ENCODE data around the gene HSPBP1. TPM values are rescaled to one million over a fixed set of nuclear protein-coding genes. Genes with fewer than 3 reads are reported as not detected.

Gene HSPBP1
- total and polyA plus RNA-seq, 9 of the 15 experiments (the other 6 are each of a cell fraction or from before 2014, with no cell fraction given), result 0.83 to 81.3 (median 21.8) TPM

GRCh38 chr19:55212447-55212846 is 67.5 kb downstream of the HSPBP1 start (continued):
- TF ChIP-seq CTCF (IDR thresholded peaks at IDR 0.05 in 2 of 3, conservative IDR thresholded peaks at IDR 0.05 in 1 of 3; ENCODE audit: insufficient read depth in 2 of 3, low read depth in 1 of 3, low read length in 3 of 3) (peak; percentile 88 to 96 (median 95)), NBN (IDR thresholded peaks at IDR 0.05; ENCODE audit: low read depth) (peak; percentile 55; the same call in 1 of the 2 replicates), ZBTB5 (IDR thresholded peaks at IDR 0.05) (no peak), DPF2 (IDR thresholded peaks at IDR 0.05) (0 out of 2 replicates have a peak, but pooled peaks have one; percentile 37), L3MBTL2 (IDR thresholded peaks at IDR 0.05) (peak; percentile 59; the same call in 1 of the 2 replicates), KLF16 (IDR thresholded peaks at IDR 0.05) (peak; percentile 56; the same call in 1 of the 2 replicates), EP300 (IDR thresholded peaks at IDR 0.05; ENCODE audit: low read length) (peak; percentile 50), TCF15 (CRISPR knock-in tag; IDR thresholded peaks at IDR 0.05) (no peak), KDM1A (IDR thresholded peaks at IDR 0.05) (peak in 1 of 2 experiments; percentile 45; a peak in 1 of 4 replicates), RBM22 (IDR thresholded peaks at IDR 0.05; ENCODE audit: low read depth, low read length, poor library complexity, severe bottlenecking) (no peak), ZNF740 (CRISPR knock-in tag; IDR thresholded peaks at IDR 0.05) (no peak), ZNF740 (tag; IDR thresholded peaks at IDR 0.05) (no peak), ZNF592 (IDR thresholded peaks at IDR 0.05) (peak; percentile 33; the same call in 1 of the 2 replicates), HDAC6 (IDR thresholded peaks at IDR 0.05; ENCODE audit: low read depth, low read length) (no peak)
- TF ChIP-seq, protein P1, sequence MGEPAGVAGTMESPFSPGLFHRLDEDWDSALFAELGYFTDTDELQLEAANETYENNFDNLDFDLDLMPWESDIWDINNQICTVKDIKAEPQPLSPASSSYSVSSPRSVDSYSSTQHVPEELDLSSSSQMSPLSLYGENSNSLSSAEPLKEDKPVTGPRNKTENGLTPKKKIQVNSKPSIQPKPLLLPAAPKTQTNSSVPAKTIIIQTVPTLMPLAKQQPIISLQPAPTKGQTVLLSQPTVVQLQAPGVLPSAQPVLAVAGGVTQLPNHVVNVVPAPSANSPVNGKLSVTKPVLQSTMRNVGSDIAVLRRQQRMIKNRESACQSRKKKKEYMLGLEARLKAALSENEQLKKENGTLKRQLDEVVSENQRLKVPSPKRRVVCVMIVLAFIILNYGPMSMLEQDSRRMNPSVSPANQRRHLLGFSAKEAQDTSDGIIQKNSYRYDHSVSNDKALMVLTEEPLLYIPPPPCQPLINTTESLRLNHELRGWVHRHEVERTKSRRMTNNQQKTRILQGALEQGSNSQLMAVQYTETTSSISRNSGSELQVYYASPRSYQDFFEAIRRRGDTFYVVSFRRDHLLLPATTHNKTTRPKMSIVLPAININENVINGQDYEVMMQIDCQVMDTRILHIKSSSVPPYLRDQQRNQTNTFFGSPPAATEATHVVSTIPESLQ (CRISPR knock-in tag; IDR thresholded peaks at IDR 0.05), result no peak
